SJCRH30 (cell line): ENCODE data around the gene COL25A1. TPM values are rescaled to one million over a fixed set of nuclear protein-coding genes. Genes with fewer than 3 reads are reported as not detected.

Experiments
- DNase-seq, 2 experiments: peaks; one replicate each; pipeline ENCODE4 v3.0.0-alpha.2; 2015 to 2020
- H3K27ac ChIP-seq: fragments of 250-450 bp; sonication (Bioruptor Pico); 2 replicates; pipeline ENCODE4 v1.5.1; 2020; ENCODE audit warnings: mild to moderate bottlenecking, moderate library complexity
- H3K27me3 ChIP-seq: fragments of 250-450 bp; sonication (Bioruptor Pico); 2 replicates; pipeline ENCODE4 v1.5.1; 2020; ENCODE audit warnings: mild to moderate bottlenecking, moderate library complexity
- H3K36me3 ChIP-seq: fragments of 250-450 bp; sonication (Bioruptor Pico); 2 replicates; pipeline ENCODE4 v1.5.1; 2020; ENCODE audit warnings: mild to moderate bottlenecking, moderate library complexity
- H3K4me1 ChIP-seq: fragments of 250-450 bp; sonication (Bioruptor Pico); 2 replicates; pipeline ENCODE4 v1.5.1; 2020; ENCODE audit warnings: mild to moderate bottlenecking, moderate library complexity
- H3K4me3 ChIP-seq: fragments of 250-450 bp; sonication (Bioruptor Pico); 2 replicates; pipeline ENCODE4 v1.5.1; 2020; ENCODE audit warnings: mild to moderate bottlenecking, moderate library complexity
- H3K9me3 ChIP-seq: fragments of 250-450 bp; sonication (Bioruptor Pico); replicated peaks from 2 replicates; pipeline ENCODE4 v1.5.1; 2020; ENCODE audit warnings: mild to moderate bottlenecking, moderate library complexity
- total RNA-seq: library from RNA; depleted of rRNA; stranded (reverse); fragments of >200 nt; shearing (Covaris generic); gene quantifications from 2 replicates; pipeline ENCODE4 v1.2.3, GENCODE V29; 2014

Gene COL25A1
- total RNA-seq, 1 experiment from 2014 or later, result 13.2 TPM

- no peak for DNase-seq
- no peak overlapping the region for H3K4me3 ChIP-seq
- no peaks in the 10 kb centered on the region; the same call in 1 of the 2 replicates for H3K9me3 ChIP-seq
- H3K4me1 ChIP-seq, result no peaks in the 10 kb centered on the region
- H3K27ac ChIP-seq, result no peak overlapping the region
- no peaks in the 10 kb centered on the region for H3K27me3 ChIP-seq
- no peaks in the 10 kb centered on the region for H3K36me3 ChIP-seq
Observed at GRCh38 chr4:108906006-108906405, 396.5 kb downstream of the COL25A1 start.

- Histone ChIP-seq H3K27ac (no peak overlapping the region), H3K4me3 (no peak overlapping the region), H3K9me3 (no peaks in the 10 kb centered on the region), H3K36me3 (no peaks in the 10 kb centered on the region), H3K4me1 (no peaks in the 10 kb centered on the region; the same call in 1 of the 2 replicates), H3K27me3 (no peaks in the 10 kb centered on the region)
- no peak for DNase-seq
Observed at GRCh38 chr4:108903464-108904221, 398.8 kb downstream of the COL25A1 start.

GRCh38 chr4:108902769-108903168 is 399.7 kb downstream of the COL25A1 start:
- no peaks in the 10 kb centered on the region for H3K27me3 ChIP-seq
- peaks cover 5% of the 10 kb centered on the region; the same call in 1 of the 2 replicates for H3K4me1 ChIP-seq
- H3K9me3 ChIP-seq, result no peaks in the 10 kb centered on the region
- no peak overlapping the region for H3K27ac ChIP-seq
- DNase-seq, result no peak
- H3K4me3 ChIP-seq, result no peak overlapping the region
- H3K36me3 ChIP-seq, result no peaks in the 10 kb centered on the region

GRCh38 chr4:108901291-108901690 is 401.2 kb downstream of the COL25A1 start:
- DNase-seq, result no peak
- Histone ChIP-seq H3K9me3 (no peaks in the 10 kb centered on the region), H3K36me3 (no peaks in the 10 kb centered on the region), H3K27ac (no peak overlapping the region), H3K27me3 (no peaks in the 10 kb centered on the region), H3K4me1 (peaks cover 5% of the 10 kb centered on the region; the same call in 1 of the 2 replicates), H3K4me3 (no peak overlapping the region)

GRCh38 chr4:108900018-108900580 is 402.4 kb downstream of the COL25A1 start:
- H3K27ac ChIP-seq, result no peak overlapping the region
- no peaks in the 10 kb centered on the region for H3K9me3 ChIP-seq
- no peaks in the 10 kb centered on the region for H3K27me3 ChIP-seq
- H3K36me3 ChIP-seq, result no peaks in the 10 kb centered on the region
- no peak overlapping the region for H3K4me3 ChIP-seq
- peaks cover 5% of the 10 kb centered on the region; the same call in 1 of the 2 replicates for H3K4me1 ChIP-seq
- DNase-seq, result no peak

GRCh38 chr4:108893468-108893867 is 409.0 kb downstream of the COL25A1 start:
- Histone ChIP-seq H3K4me3 (no peak overlapping the region), H3K27me3 (no peaks in the 10 kb centered on the region), H3K9me3 (no peaks in the 10 kb centered on the region; the same call in 1 of the 2 replicates), H3K4me1 (peaks cover 3% of the 10 kb centered on the region; the same call in 1 of the 2 replicates), H3K27ac (no peak overlapping the region), H3K36me3 (no peaks in the 10 kb centered on the region)
- DNase-seq, result no peak

GRCh38 chr4:108891896-108892590 is 410.4 kb downstream of the COL25A1 start:
- no peak overlapping the region for H3K27ac ChIP-seq
- no peak overlapping the region for H3K4me3 ChIP-seq
- H3K4me1 ChIP-seq, result no peaks in the 10 kb centered on the region
- H3K9me3 ChIP-seq, result no peaks in the 10 kb centered on the region; the same call in 1 of the 2 replicates
- no peak for DNase-seq
- H3K27me3 ChIP-seq, result no peaks in the 10 kb centered on the region
- H3K36me3 ChIP-seq, result no peaks in the 10 kb centered on the region

- no peaks in the 10 kb centered on the region; the same call in 1 of the 2 replicates for H3K9me3 ChIP-seq
- H3K27me3 ChIP-seq, result no peaks in the 10 kb centered on the region
- H3K4me3 ChIP-seq, result no peak overlapping the region
- no peak overlapping the region for H3K27ac ChIP-seq
- DNase-seq, result no peak
- H3K36me3 ChIP-seq, result no peaks in the 10 kb centered on the region
- peaks cover under 1% of the 10 kb centered on the region; the same call in 1 of the 2 replicates for H3K4me1 ChIP-seq
Observed at GRCh38 chr4:108890484-108890881, 412.0 kb downstream of the COL25A1 start.

GRCh38 chr4:108889696-108890483 is 412.6 kb downstream of the COL25A1 start:
- Histone ChIP-seq H3K4me3 (no peak overlapping the region), H3K27me3 (no peaks in the 10 kb centered on the region), H3K9me3 (no peaks in the 10 kb centered on the region; the same call in 1 of the 2 replicates), H3K4me1 (peaks cover 6% of the 10 kb centered on the region; the same call in 1 of the 2 replicates), H3K36me3 (no peaks in the 10 kb centered on the region), H3K27ac (no peak overlapping the region)
- DNase-seq, result no peak

GRCh38 chr4:108888769-108889168 is 413.7 kb downstream of the COL25A1 start:
- H3K27ac ChIP-seq, result no peak overlapping the region
- no peak for DNase-seq
- peaks cover 9% of the 10 kb centered on the region for H3K4me1 ChIP-seq

GRCh38 chr4:108887034-108887433 is 415.4 kb downstream of the COL25A1 start:
- Histone ChIP-seq H3K27me3 (no peaks in the 10 kb centered on the region), H3K36me3 (no peaks in the 10 kb centered on the region), H3K4me1 (peaks cover 14% of the 10 kb centered on the region), H3K27ac (no peak overlapping the region), H3K4me3 (no peak overlapping the region), H3K9me3 (no peaks in the 10 kb centered on the region; the same call in 1 of the 2 replicates)
- no peak for DNase-seq

More at GRCh38 chr4:108888769-108889168, 413.7 kb downstream of the COL25A1 start:
- no peaks in the 10 kb centered on the region for H3K27me3 ChIP-seq
- H3K9me3 ChIP-seq, result no peaks in the 10 kb centered on the region; the same call in 1 of the 2 replicates
- H3K36me3 ChIP-seq, result no peaks in the 10 kb centered on the region
- no peak overlapping the region for H3K4me3 ChIP-seq

GRCh38 chr4:108885211-108885610 is 417.2 kb downstream of the COL25A1 start:
- no peak overlapping the region for H3K4me3 ChIP-seq
- no peaks in the 10 kb centered on the region for H3K27me3 ChIP-seq
- no peaks in the 10 kb centered on the region; the same call in 1 of the 2 replicates for H3K9me3 ChIP-seq
- DNase-seq, result no peak
- peaks cover 30% of the 10 kb centered on the region for H3K4me1 ChIP-seq
- H3K36me3 ChIP-seq, result no peaks in the 10 kb centered on the region
- no peak overlapping the region for H3K27ac ChIP-seq

- DNase-seq, result peak in 1 of 2 experiments; percentile 21
- Histone ChIP-seq H3K27me3 (no peaks in the 10 kb centered on the region), H3K4me1 (peaks cover 30% of the 10 kb centered on the region), H3K9me3 (no peaks in the 10 kb centered on the region), H3K27ac (no peak overlapping the region), H3K36me3 (no peaks in the 10 kb centered on the region), H3K4me3 (no peak overlapping the region)
Observed at GRCh38 chr4:108884596-108884995, 417.9 kb downstream of the COL25A1 start.

GRCh38 chr4:108881986-108882385 is 420.5 kb downstream of the COL25A1 start:
- Histone ChIP-seq H3K27me3 (no peaks in the 10 kb centered on the region), H3K36me3 (no peaks in the 10 kb centered on the region), H3K4me3 (no peak overlapping the region), H3K4me1 (peaks cover 38% of the 10 kb centered on the region), H3K27ac (peak overlapping the region; percentile 47), H3K9me3 (no peaks in the 10 kb centered on the region)
- DNase-seq, result no peak
